Measurements from ENCODE around the gene PIK3C3. TPM values are rescaled to one million over a fixed set of nuclear protein-coding genes. Genes with fewer than 3 reads are reported as not detected.

PIK3C3 gene
- 22.5 and 71.2 TPM in 2 replicates for total RNA-seq

GRCh38 chr18:41954827-41955613, at the start of gene PIK3C3:
PIK3C3 (plus strand) TSS chr18:41955234; CDS start chr18:41955292, 58 bp downstream.

Measured in bladder microvascular endothelial cell (primary cell).